GM12865 (cell line): ENCODE data around the gene TPRX1.

Experiments
- DNase-seq: peaks from one replicate; pipeline ENCODE4 v3.0.0; 2010; ENCODE audit warnings: low read depth
- H3K4me3 ChIP-seq: 2 replicates; pipeline ENCODE4 v1.5.1; 2011; ENCODE audit warnings: mild to moderate bottlenecking, low read depth, low read length, control low read depth
- CTCF ChIP-seq: IDR thresholded peaks from 2 replicates; pipeline ENCODE4 v1.5.1; 2011; ENCODE audit warnings: low read length, control low read depth, low read depth, inconsistent platforms; ENCODE audit not compliant: insufficient read depth; ENCODE audit errors: missing control alignments

TPRX1 gene

GRCh38 chr19:47756953-47757608 lies 47.3 kb downstream of the TPRX1 start:
- TF ChIP-seq CTCF: no peak
- no peak for DNase-seq
- H3K4me3 ChIP-seq: no peak overlapping the region

- H3K4me3 ChIP-seq: no peak overlapping the region
- no peak for TF ChIP-seq CTCF
- no peak for DNase-seq
These were observed 47.8 kb downstream of the TPRX1 start for GRCh38 chr19:47756627-47756929.

GRCh38 chr19:47755762-47756626 lies 48.4 kb downstream of the TPRX1 start:
- no peak for DNase-seq
- no peak for TF ChIP-seq CTCF

GRCh38 chr19:47755065-47755761 lies 49.1 kb downstream of the TPRX1 start:
- no peak for DNase-seq
- no peak overlapping the region for H3K4me3 ChIP-seq
- no peak for TF ChIP-seq CTCF

More at GRCh38 chr19:47755762-47756626, 48.4 kb downstream of the TPRX1 start:
- H3K4me3 ChIP-seq: no peak overlapping the region

GRCh38 chr19:47754206-47755064 lies 49.9 kb downstream of the TPRX1 start:
- no peak for DNase-seq
- TF ChIP-seq CTCF: no peak

GRCh38 chr19:47752440-47753211 lies 51.7 kb downstream of the TPRX1 start:
- TF ChIP-seq CTCF: no peak
- no peak overlapping the region for H3K4me3 ChIP-seq
- DNase-seq: no peak

More at GRCh38 chr19:47754206-47755064, 49.9 kb downstream of the TPRX1 start:
- H3K4me3 ChIP-seq: no peak overlapping the region
